Immature natural killer cell (primary cell): ENCODE data around the gene KRTAP10-8. TPM values are rescaled to one million over a fixed set of nuclear protein-coding genes. Genes with fewer than 3 reads are reported as not detected.

Experiments used
- DNase-seq, 3 donors: peaks; one replicate each; pipeline ENCODE4 v3.0.0; 2022; ENCODE audit warnings: mixed read lengths in 1 of 3
- H3K27ac Mint-ChIP-seq, 6 donors: one replicate each; pipeline ENCODE4 v1.8.0; 2020; ENCODE audit warnings: mixed read lengths in 6 of 6, mild to moderate bottlenecking in 5 of 6, inconsistent platforms in 4 of 6, moderate library complexity in 3 of 6
- H3K27me3 Mint-ChIP-seq, 3 donors: one replicate each; pipeline ENCODE4 v1.8.0; 2020 to 2021; ENCODE audit warnings: low read depth in 3 of 3, mild to moderate bottlenecking in 3 of 3, mixed read lengths in 3 of 3, moderate library complexity in 3 of 3, inconsistent platforms in 1 of 3
- H3K36me3 Mint-ChIP-seq, 3 donors: one replicate each; pipeline ENCODE4 v1.8.0; 2020; ENCODE audit warnings: mixed read lengths in 3 of 3, inconsistent platforms in 2 of 3, mild to moderate bottlenecking in 2 of 3
- H3K4me1 Mint-ChIP-seq, 2 donors: one replicate each; pipeline ENCODE4 v1.8.0; 2020; ENCODE audit warnings: inconsistent platforms in 2 of 2, mild to moderate bottlenecking in 2 of 2, mixed read lengths in 2 of 2, moderate library complexity in 1 of 2
- H3K4me3 Mint-ChIP-seq, 5 donors: one replicate each; pipeline ENCODE4 v1.8.0; 2020; ENCODE audit warnings: mild to moderate bottlenecking in 5 of 5, mixed read lengths in 5 of 5, inconsistent platforms in 3 of 5, moderate library complexity in 3 of 5
- H3K9me3 Mint-ChIP-seq, 6 donors: one replicate each; pipeline ENCODE4 v1.8.0; 2020; ENCODE audit warnings: mild to moderate bottlenecking in 6 of 6, mixed read lengths in 6 of 6, inconsistent platforms in 4 of 6, moderate library complexity in 3 of 6
- polyA plus RNA-seq, 3 donors: library from polyadenylated mRNA; unstranded; fragments of 300-500 nt; fragmentation: Illumina TruSeq; gene quantifications; one replicate each; pipeline ENCODE4 v1.2.3, GENCODE V29; 2021

KRTAP10-8 gene
- polyA plus RNA-seq, 3 donors from 2014 or later: not detected

GRCh38 chr21:44612669-44613229 is 870 bp downstream of the KRTAP10-8 start:
- DNase-seq: no peak
- Mint-ChIP-seq H3K27ac (no peak overlapping the region), H3K4me1 (peaks cover 6 to 11% of the 10 kb centered on the region in 2 donors), H3K27me3 (peaks cover 0 to 2% (median 2%) of the 10 kb centered on the region in 3 donors), H3K4me3 (peak overlapping the region in 1 of 5 donors; percentile 49), H3K36me3 (peaks cover 15 to 21% (median 18%) of the 10 kb centered on the region in 3 donors), H3K9me3 (peaks cover 6 to 28% (median 24%) of the 10 kb centered on the region in 6 donors)

- peaks cover 15 to 21% (median 18%) of the 10 kb centered on the region in 3 donors for H3K36me3 Mint-ChIP-seq
- H3K4me3 Mint-ChIP-seq: no peak overlapping the region
- H3K27me3 Mint-ChIP-seq: peaks cover 0 to 2% (median 2%) of the 10 kb centered on the region in 3 donors
- DNase-seq: no peak
- H3K4me1 Mint-ChIP-seq: peaks cover 14 to 20% of the 10 kb centered on the region in 2 donors
- H3K9me3 Mint-ChIP-seq: peaks cover 6 to 28% (median 24%) of the 10 kb centered on the region in 6 donors
- no peak overlapping the region for H3K27ac Mint-ChIP-seq
These were observed 1.7 kb downstream of the KRTAP10-8 start for GRCh38 chr21:44613386-44614155.

- Mint-ChIP-seq H3K27me3 (peaks cover 0 to 6% (median 2%) of the 10 kb centered on the region in 3 donors), H3K4me3 (no peak overlapping the region), H3K9me3 (peaks cover 10 to 26% (median 25%) of the 10 kb centered on the region in 6 donors), H3K27ac (peak overlapping the region in 2 of 6 donors; percentile 15 to 29), H3K4me1 (peaks cover 20 to 26% of the 10 kb centered on the region in 2 donors), H3K36me3 (peaks cover 11 to 21% (median 19%) of the 10 kb centered on the region in 3 donors)
- no peak for DNase-seq
These were observed 2.3 kb downstream of the KRTAP10-8 start for GRCh38 chr21:44614161-44614631.

- H3K27ac Mint-ChIP-seq: peak overlapping the region in 1 of 6 donors; percentile 29
- peaks cover 28 to 34% of the 10 kb centered on the region in 2 donors for H3K4me1 Mint-ChIP-seq
- H3K27me3 Mint-ChIP-seq: peaks cover 0 to 6% (median 2%) of the 10 kb centered on the region in 3 donors
These were observed 3.1 kb downstream of the KRTAP10-8 start for GRCh38 chr21:44614961-44615391.

DNA sequence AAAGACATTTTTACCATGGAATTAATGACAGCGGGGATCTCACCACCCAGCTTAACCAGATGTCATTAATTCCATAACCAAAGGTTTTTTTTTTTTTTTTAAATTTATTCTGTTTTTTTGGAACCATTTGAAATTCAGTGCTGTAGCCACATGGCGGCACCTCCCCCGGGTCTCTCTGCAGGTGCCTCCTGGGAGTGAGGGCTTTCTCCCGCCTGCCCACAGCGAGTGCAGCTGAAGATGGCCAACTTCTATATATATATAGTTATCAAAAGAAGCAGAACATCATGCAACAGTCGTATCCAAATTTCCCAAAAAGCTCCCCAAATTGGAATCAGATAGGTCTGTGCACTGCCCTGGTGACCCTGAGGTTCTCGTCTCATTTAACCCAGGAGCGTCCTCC is 3.6 kb downstream of the KRTAP10-8 start:
- peaks cover 31 to 38% of the 10 kb centered on the region in 2 donors for H3K4me1 Mint-ChIP-seq
- H3K4me3 Mint-ChIP-seq: no peak overlapping the region
- peaks cover 0 to 6% (median 2%) of the 10 kb centered on the region in 3 donors for H3K27me3 Mint-ChIP-seq
- no peak overlapping the region for H3K27ac Mint-ChIP-seq
- peaks cover 14 to 25% (median 21%) of the 10 kb centered on the region in 3 donors for H3K36me3 Mint-ChIP-seq
- H3K9me3 Mint-ChIP-seq: peaks cover 17 to 27% (median 25%) of the 10 kb centered on the region in 6 donors
- no peak for DNase-seq

More at GRCh38 chr21:44614961-44615391, 3.1 kb downstream of the KRTAP10-8 start:
- peaks cover 11 to 22% (median 19%) of the 10 kb centered on the region in 3 donors for H3K36me3 Mint-ChIP-seq
- H3K9me3 Mint-ChIP-seq: peaks cover 14 to 26% (median 24%) of the 10 kb centered on the region in 6 donors
- no peak for DNase-seq
- no peak overlapping the region for H3K4me3 Mint-ChIP-seq

GRCh38 chr21:44615911-44616590 is 4.2 kb downstream of the KRTAP10-8 start:
- peaks cover 0 to 6% (median 6%) of the 10 kb centered on the region in 3 donors for H3K27me3 Mint-ChIP-seq
- H3K9me3 Mint-ChIP-seq: peaks cover 12 to 25% (median 22%) of the 10 kb centered on the region in 6 donors
- H3K36me3 Mint-ChIP-seq: peaks cover 18 to 25% (median 19%) of the 10 kb centered on the region in 3 donors
- DNase-seq: no peak
- H3K4me3 Mint-ChIP-seq: no peak overlapping the region
- peaks cover 36 to 43% of the 10 kb centered on the region in 2 donors for H3K4me1 Mint-ChIP-seq
- no peak overlapping the region for H3K27ac Mint-ChIP-seq

- no peak overlapping the region for H3K27ac Mint-ChIP-seq
- no peak for DNase-seq
- peaks cover 36 to 43% of the 10 kb centered on the region in 2 donors for H3K4me1 Mint-ChIP-seq
- peaks cover 7 to 21% (median 19%) of the 10 kb centered on the region in 6 donors for H3K9me3 Mint-ChIP-seq
- H3K36me3 Mint-ChIP-seq: peaks cover 13 to 20% (median 19%) of the 10 kb centered on the region in 3 donors
- H3K27me3 Mint-ChIP-seq: peaks cover 0 to 6% (median 6%) of the 10 kb centered on the region in 3 donors
- no peak overlapping the region for H3K4me3 Mint-ChIP-seq
These were observed 4.7 kb downstream of the KRTAP10-8 start for GRCh38 chr21:44616591-44616926.

DNA sequence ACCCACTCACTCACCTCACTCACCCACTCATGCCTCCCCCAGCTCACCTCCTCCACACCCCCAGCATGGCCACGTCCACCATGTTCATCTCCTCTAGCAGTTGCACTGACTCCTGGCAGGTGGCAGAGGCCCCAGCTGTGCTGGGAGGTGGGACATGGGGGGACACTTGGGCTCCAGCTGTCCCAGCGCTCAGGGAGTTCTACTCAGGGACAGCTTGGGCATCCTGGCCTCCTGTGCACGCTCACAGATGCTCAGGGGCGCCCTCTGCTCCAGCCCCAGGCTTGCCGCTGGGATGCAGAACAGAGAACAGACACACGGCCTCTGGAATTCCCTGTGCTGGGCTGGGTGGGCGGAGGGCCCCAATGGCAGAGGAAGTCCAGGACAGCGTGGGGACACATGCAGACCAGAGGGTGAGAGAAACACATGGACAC is 5.2 kb downstream of the KRTAP10-8 start:
- DNase-seq: no peak
- Mint-ChIP-seq H3K27ac (peak overlapping the region in 1 of 6 donors; percentile 44), H3K36me3 (peaks cover 13 to 19% (median 19%) of the 10 kb centered on the region in 3 donors), H3K27me3 (peaks cover 0 to 6% (median 3%) of the 10 kb centered on the region in 3 donors), H3K4me3 (no peak overlapping the region), H3K4me1 (peaks cover 36 to 43% of the 10 kb centered on the region in 2 donors), H3K9me3 (peaks cover 7 to 20% (median 18%) of the 10 kb centered on the region in 6 donors)

GRCh38 chr21:44618504-44618903 is 6.6 kb downstream of the KRTAP10-8 start:
- Mint-ChIP-seq H3K4me3 (peak overlapping the region; percentile 59 to 77 (median 73)), H3K9me3 (peaks cover 11 to 31% (median 23%) of the 10 kb centered on the region in 6 donors), H3K36me3 (peaks cover 17 to 29% (median 21%) of the 10 kb centered on the region in 3 donors), H3K4me1 (peaks cover 38 to 40% of the 10 kb centered on the region in 2 donors), H3K27ac (peak overlapping the region; percentile 77 to 95 (median 94)), H3K27me3 (peaks cover 2 to 6% (median 5%) of the 10 kb centered on the region in 3 donors)
- DNase-seq: peak; percentile 12 to 41 (median 25)

DNA sequence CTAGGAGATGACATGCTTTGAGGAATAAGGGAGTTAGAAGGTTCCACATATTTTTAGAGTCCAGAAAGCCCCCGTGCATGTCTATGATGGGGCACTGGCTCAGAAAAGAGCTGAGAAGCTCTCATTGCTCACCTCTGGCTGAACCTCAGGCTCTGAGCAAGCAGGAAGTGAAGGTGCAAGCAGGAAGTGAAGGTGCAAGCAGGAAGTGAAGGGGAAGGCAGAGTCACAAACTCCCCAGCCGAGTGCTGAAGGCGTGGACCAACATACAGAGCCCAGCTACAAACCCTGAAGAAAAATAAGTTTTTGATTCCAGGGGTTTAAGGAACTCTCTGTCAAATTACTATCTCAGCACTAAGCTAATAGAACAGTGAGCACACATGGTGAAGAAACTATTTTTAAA is 7.0 kb downstream of the KRTAP10-8 start:
- peaks cover 15 to 35% (median 27%) of the 10 kb centered on the region in 6 donors for H3K9me3 Mint-ChIP-seq
- peaks cover 21 to 33% (median 24%) of the 10 kb centered on the region in 3 donors for H3K36me3 Mint-ChIP-seq
- peaks cover 2 to 6% (median 6%) of the 10 kb centered on the region in 3 donors for H3K27me3 Mint-ChIP-seq
- H3K4me3 Mint-ChIP-seq: peak overlapping the region; percentile 59 to 77 (median 73)
- peaks cover 38 to 41% of the 10 kb centered on the region in 2 donors for H3K4me1 Mint-ChIP-seq
- DNase-seq: peak; percentile 53 to 71 (median 58)
- H3K27ac Mint-ChIP-seq: peak overlapping the region; percentile 77 to 95 (median 94)

DNA sequence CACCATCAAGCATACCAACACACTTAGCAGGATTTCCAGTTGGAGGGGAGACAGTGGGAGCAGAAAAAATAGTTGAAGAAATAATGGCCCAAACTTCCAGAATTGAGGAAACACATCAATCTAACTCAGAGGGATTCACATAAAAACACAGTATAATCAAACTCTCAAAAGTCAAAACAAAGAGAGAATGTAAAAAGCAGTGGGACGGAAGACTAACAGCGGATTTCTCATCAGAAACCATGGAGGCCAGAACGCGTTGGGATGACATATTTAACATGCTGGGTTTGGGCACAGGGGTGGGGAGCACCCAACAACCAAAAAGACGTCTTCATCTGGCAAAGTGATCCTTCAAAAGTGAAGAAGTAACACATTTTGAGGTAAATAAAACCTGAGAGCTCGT is 8.0 kb downstream of the KRTAP10-8 start:
- Mint-ChIP-seq H3K27ac (peak overlapping the region; percentile 77 to 95 (median 94)), H3K4me1 (peaks cover 42 to 50% of the 10 kb centered on the region in 2 donors), H3K9me3 (peaks cover 21 to 43% (median 36%) of the 10 kb centered on the region in 6 donors), H3K36me3 (peaks cover 24 to 40% (median 31%) of the 10 kb centered on the region in 3 donors), H3K4me3 (peak overlapping the region in 4 of 5 donors; percentile 13 to 70 (median 35)), H3K27me3 (peaks cover 2 to 8% (median 6%) of the 10 kb centered on the region in 3 donors)
- DNase-seq: no peak

- H3K9me3 Mint-ChIP-seq: peaks cover 21 to 43% (median 37%) of the 10 kb centered on the region in 6 donors
These were observed 11.7 kb downstream of the KRTAP10-8 start for GRCh38 chr21:44623575-44623974.

GRCh38 chr21:44625756-44626155 is 13.9 kb downstream of the KRTAP10-8 start:
- peaks cover 15 to 37% (median 31%) of the 10 kb centered on the region in 6 donors for H3K9me3 Mint-ChIP-seq
- peaks cover 15 to 29% (median 20%) of the 10 kb centered on the region in 3 donors for H3K36me3 Mint-ChIP-seq
- peak overlapping the region; percentile 56 to 92 (median 82) for H3K27ac Mint-ChIP-seq
- H3K4me1 Mint-ChIP-seq: peaks cover 53 to 67% of the 10 kb centered on the region in 2 donors
- peaks cover 2 to 9% (median 7%) of the 10 kb centered on the region in 3 donors for H3K27me3 Mint-ChIP-seq
- H3K4me3 Mint-ChIP-seq: peak overlapping the region; percentile 51 to 78 (median 68)
- no peak for DNase-seq

More at GRCh38 chr21:44623575-44623974, 11.7 kb downstream of the KRTAP10-8 start:
- no peak for DNase-seq
- Mint-ChIP-seq H3K27ac (no peak overlapping the region), H3K36me3 (peaks cover 24 to 40% (median 31%) of the 10 kb centered on the region in 3 donors), H3K27me3 (peaks cover 2 to 8% (median 5%) of the 10 kb centered on the region in 3 donors), H3K4me1 (peaks cover 57 to 64% of the 10 kb centered on the region in 2 donors), H3K4me3 (no peak overlapping the region)
